ENCODE measurements around the gene SPI1.

SPI1 gene

GRCh38 chr11:47378010-47378835, at the start of gene SPI1:
TSS of gene SPI1 (minus strand) at chr11:47378547. CDS start at chr11:47378353, 194 bp downstream.
- no peak for DNase-seq (ENCODE audit: low read depth in 3 of 3)

DNA sequence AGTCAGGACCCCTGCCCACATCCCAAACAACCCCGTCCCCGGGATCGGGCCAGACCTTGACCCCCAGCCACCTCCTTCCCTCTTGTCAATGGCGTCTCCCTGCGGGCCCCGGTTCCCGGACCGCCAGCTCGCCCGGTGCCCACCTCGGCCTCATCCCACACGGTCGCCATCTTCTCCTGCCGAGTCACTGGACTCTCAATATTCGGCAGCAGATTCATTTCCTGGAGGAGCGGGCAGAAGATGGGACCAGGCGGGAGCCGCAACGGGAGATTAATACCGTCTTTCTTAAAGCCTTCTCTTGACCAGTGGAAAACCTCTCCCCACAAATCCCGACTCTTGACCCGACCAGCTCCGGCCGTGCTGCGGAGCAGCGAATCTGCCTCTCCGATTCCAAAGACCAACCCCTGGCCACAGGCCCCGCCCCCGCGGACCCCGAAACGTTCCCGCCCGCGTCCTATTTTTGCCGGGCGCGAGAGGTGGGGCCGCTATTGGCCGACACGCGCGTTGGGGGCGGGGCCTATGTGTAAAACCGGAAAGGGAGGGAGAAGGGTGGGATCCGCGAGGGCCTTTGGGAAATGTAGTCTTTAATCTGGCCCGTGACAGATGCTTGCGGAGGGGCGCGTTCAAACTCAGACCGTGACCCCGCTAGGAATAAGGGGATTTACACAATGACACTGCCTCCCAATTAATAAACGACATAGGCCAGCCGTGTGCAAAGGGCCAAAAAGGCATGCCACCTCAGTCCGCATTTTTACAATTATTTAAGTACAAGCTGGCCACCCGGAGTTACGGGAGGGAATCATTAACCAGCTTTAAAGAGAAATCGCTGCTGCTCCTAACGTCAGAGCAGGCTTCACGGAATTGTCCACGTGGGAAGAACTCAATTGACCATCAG, 48.0 kb upstream of the SPI1 start, which contains the start of gene PSMC3:
TSS of gene PSMC3 (minus strand) at position 378 of the 895 bp plus-strand sequence. CDS start at position 218, 160 bp downstream.
- DNase-seq (ENCODE audit: low read depth in 3 of 3), result peak; percentile 98 to 99 (median 99)

GRCh38 chr11:47425611-47426010, 47.3 kb upstream of the SPI1 start:
- no peak for DNase-seq (ENCODE audit: low read depth in 3 of 3)

DNA sequence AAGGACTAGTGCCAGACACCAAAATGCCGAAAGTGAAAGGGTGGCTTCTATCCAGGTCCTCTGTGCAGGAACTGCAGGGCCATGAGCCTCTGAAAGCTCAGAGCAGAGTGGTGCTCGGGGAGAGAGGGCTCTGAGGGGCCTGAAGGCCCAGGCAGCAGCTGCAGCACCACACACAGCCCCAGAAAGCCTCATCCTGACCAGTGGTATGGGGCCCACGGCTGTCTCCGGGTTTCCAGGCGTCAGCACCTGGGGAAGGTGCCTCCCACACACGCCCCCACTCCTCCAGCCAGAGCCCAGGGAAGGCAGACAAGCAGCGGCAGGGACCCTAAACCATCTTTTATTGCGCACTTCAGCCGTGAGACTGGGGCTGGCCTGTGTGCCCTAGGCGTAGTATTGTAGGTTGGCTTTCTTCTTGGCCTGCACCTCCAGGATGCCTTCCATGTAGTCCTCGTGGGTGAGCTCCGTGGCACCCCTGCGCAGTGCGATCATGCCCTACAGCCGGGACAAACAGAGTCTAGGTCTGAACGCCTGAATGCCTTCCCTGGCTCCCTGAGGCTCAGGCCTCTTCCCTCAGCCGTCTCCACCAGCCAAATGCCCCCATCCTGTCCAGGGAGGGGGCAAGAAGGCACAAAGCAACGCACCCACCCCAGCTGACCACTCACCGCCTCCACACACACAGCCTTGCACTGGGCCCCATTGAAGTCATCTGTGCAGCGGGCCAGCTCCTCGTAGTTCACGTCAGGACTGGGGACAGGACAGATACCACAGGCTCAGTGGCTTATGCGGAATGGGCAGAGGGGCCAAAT, 40.3 kb upstream of the SPI1 start:
- DNase-seq (ENCODE audit: low read depth in 3 of 3), result no peak

DNA sequence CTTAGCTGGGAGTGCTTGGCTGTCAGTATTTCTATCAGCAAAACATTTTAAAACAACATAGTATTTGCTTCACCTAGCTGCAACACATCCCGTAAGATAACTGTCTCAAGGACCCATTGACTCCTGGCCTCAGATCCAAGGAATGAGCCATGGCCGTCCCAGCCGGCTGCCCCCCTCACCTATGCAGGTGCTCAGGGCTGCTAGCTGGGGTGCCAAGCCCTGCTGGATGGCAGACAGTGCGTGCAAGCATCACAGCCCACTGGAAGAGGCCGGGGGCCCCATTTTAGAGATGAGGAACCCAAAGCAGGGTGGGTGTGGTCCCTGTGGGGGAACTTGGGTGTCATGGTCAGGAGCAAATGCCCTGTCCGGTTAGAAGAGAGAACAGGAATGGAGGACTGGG, 39.4 kb upstream of the SPI1 start:
- no peak for DNase-seq (ENCODE audit: low read depth in 3 of 3)

DNA sequence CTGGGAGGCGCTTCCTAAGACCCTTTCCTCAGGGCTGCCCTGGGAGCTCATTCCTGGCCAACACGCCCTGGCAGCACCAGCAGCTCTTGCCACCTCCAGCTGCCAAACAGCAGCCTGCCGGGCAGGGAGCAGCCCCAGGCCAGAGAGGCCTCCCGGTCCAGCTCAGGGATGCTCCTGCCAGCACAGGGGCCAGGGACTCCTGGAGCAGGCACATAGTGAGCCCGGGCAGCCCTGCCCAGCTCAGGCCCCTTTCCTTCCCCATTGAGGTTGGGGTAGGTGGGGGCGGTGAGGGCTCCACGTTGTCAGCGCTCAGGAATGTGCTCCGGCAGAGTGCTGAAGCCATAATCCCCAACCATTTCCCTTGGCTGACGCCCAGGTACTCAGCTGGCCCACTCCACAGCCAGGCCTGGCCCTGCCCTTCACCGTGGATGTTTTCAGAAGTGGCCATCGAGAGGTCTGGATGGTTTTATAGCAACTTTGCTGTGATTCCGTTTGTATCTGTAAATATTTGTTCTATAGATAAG, 37.7 kb upstream of the SPI1 start:
- no peak for DNase-seq (ENCODE audit: low read depth in 3 of 3)

DNA sequence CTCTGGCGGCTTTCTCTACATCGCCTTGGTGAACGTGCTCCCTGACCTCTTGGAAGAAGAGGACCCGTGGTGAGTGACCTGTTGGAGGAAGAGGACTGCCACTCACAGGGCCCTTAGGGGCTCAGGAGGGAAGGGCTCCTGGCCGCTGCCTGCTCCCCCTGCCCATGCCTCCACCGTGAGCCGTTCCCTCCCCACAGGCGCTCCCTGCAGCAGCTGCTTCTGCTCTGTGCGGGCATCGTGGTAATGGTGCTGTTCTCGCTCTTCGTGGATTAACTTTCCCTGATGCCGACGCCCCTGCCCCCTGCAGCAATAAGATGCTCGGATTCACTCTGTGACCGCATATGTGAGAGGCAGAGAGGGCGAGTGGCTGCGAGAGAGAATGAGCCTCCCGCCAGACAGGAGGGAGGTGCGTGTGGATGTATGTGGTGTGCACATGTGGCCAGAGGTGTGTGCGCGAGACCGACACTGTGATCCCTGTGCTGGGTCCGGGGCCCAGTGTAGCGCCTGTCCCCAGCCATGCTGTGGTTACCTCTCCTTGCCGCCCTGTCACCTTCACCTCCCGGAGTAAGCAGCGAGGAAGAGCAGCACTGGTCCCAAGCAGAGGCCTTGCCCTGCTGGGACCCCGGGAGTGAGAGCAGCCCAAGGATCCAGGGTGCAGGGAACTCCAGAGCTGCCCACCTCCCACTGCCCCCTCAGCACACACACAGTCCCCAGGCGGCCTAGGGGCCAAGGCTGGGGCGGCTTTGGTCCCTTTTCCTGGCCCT, 36.9 kb upstream of the SPI1 start:
- no peak for DNase-seq (ENCODE audit: low read depth in 3 of 3)

DNA sequence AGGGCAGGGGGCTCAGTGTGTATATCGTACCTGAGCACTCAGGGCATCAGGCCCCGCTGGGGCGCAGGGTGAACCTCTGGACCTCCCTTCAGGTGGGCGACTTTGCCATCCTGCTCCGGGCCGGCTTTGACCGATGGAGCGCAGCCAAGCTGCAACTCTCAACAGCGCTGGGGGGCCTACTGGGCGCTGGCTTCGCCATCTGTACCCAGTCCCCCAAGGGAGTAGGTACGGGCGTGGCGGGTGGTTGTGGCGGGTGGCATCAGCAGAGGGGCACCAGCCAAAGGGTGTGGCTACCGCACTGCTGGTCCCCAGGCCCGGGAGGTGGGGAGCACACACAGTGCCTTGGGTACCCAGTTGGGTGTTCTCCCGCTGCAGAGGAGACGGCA, 36.3 kb upstream of the SPI1 start:
- no peak for DNase-seq (ENCODE audit: low read depth in 3 of 3)

DNA sequence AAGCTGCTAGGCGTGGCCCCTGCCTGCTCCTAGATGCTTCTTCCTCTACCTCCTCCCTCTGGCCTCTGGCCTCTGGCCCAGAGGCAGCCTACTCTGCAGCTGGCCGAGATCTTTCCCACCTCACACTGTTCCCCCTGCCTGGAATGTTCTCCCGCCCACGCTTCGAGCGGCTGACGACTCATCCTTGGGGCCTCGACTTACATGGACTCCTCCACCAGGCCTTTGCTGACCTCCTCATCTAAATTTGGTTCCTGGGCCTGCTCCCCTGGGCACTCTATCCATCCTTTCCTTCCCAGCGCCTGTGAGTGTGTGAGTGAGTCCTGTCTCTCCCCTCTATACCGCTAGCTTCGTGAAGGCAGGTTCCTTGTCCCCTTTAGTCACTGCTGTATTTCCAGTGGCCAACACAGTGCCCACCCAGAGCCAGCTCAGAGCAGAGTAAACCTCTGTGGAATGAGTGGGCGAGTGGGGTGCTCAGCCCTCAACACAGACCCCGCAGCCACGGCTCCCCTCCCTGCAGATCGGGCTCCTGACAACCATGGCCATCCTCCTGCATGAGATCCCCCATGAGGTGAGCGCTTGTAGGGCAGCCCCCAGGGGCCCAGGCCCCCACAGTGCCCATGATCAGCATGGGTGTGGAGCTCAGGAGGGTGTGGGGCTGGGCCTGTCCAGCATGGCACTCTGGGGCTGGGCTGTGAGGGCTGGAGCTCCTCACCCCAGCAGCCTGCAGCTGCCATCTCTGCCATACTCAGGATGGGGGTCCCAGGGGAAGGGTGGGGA, 35.7 kb upstream of the SPI1 start:
- no peak for DNase-seq (ENCODE audit: low read depth in 3 of 3)

DNA sequence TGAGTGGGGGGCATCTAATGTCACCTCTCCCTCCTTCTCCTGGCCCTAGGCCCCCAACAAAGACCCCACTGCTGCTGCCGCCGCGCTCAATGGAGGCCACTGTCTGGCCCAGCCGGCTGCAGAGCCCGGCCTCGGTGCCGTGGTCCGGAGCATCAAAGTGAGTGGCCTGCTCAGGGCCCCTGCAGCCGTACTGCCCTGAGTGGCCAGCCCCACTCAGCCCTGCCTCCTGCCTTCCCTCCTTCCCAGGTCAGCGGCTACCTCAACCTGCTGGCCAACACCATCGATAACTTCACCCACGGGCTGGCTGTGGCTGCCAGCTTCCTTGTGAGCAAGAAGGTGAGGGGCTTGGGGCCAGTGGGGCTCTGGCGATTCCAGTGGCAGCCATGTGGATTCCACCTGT, 35.0 kb upstream of the SPI1 start:
- DNase-seq (ENCODE audit: low read depth in 3 of 3), result no peak

DNA sequence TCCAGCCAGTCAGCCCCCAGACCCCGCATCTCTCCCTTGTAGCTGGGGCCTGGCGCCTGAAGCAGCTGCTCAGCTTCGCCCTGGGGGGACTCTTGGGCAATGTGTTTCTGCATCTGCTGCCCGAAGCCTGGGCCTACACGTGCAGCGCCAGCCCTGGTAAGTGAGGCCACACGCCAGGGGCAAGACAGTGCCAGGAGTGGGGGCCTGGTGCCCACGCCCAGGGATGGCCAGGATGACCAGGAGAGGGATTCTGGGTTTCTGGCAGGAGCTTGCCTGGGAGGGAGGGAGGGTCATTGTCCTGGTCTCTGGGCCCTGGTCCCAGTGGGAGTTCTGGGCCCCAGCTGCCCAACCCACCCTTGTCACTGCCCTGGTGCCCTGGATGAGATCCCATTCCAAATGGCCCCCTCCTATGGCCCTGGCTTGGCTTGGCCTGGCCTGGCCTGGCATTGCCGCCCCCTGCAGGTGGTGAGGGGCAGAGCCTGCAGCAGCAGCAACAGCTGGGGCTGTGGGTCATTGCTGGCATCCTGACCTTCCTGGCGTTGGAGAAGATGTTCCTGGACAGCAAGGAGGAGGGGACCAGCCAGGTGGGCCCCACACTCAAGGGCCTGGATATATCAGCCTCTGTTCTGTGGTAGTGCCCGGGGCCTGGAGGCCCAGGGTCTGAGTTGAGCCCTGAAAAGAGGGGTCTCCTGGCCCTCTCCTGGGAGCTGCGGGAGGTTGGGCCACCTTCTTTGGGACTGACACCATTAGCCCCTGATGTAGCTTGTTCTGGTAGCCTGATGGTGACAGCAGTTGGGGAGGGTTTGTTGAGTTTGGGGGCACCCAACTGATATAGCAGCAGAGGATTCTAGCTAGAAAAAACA, 33.8 kb upstream of the SPI1 start:
- DNase-seq (ENCODE audit: low read depth in 3 of 3), result peak in 1 of 3 experiments; percentile 46

DNA sequence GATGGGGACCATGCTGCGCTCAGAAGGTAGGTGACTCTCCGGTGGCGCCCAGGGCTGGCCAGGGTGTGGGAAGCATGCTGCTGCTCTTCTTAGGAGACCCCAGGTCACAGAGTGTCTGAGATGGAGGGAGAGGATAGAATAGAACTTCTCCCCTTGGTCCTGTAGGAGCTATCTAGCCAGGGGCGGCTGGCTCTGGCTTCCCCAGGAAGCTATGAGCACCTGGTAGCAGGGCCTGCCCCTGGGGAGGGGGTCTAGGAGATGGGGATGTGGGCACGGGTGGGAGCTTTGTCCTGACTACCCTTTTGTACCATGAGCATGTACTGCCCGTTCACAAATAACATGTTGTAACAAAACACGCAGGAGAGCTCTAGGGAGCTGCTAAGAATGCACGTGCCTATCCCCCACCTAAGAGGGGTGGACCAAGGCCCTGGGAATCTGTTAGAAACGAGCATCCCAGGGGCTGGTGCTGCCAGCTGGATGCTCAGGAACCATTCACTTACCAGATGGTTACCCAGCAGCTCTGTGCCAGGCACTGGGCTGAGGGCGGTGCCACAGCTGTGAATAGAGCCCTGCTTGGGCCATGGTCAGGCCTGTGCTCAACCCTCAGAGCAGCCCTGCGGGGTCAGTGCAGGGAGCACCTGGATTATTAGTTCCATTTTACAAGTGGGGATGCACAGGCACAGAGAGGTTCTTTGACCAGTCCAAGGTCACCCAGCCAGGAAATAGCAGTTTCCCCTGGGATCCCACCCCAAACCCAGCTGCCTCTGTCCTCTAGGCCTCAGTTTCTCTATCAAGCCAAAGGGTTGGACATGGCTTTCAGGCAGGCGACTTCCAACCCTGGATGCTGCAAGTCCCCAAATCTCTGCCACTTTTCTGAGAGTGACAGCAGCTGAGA, 32.3 kb upstream of the SPI1 start:
- no peak for DNase-seq (ENCODE audit: low read depth in 3 of 3)

DNA sequence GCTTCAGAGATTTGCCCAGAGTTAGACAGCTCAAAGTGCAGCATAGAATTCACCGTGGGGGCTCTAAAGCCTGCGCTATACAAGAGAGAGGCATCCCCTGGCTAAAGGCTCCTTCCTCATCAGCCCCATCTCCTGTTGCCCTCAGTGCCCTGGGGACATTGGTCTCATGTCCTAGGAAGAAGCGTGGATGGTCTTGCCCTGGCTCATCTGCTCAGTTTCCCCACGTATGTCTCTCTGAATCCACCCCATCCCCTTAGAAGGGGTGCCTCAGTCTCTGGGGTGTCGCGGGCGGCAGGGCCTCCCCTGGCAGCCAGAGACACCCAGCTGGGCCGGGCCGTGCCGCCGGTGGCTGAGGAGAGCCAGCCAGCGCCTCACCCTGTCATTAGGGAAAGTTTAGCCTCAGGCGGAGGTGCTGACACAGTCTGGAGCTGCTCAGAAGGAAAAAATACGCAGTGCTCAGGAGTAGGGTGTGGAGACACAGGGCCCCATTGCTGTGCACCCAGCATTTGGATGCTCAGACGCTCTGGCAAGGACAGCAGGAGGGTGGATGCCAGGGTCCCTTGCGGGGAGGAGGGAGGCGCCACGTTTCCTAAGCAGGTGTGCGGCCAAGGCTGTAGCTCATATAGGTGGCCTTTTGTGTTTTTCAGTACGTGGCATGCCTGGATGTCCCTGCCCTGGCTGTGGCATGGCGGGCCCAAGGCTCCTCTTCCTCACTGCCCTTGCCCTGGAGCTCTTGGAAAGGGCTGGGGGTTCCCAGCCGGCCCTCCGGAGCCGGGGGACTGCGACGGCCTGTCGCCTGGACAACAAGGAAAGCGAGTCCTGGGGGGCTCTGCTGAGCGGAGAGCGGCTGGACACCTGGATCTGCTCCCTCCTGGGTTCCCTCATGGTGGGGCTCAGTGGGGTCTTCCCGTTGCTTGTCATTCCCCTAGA, 31.4 kb upstream of the SPI1 start:
- no peak for DNase-seq (ENCODE audit: low read depth in 3 of 3)

- DNase-seq (ENCODE audit: low read depth in 3 of 3), result no peak
These were observed 30.5 kb upstream of the SPI1 start for GRCh38 chr11:47408598-47409439.

- peak; percentile 85 to 92 (median 87) for DNase-seq (ENCODE audit: low read depth in 3 of 3)
These were observed 29.6 kb upstream of the SPI1 start, which contains the start of gene SLC39A13 for GRCh38 chr11:47407746-47408590. TSS of gene SLC39A13 (plus strand) at chr11:47408590. CDS start at chr11:47410095, 1,505 bp downstream.
